ENCODE results near the gene CCSER1.

CCSER1 gene

DNA sequence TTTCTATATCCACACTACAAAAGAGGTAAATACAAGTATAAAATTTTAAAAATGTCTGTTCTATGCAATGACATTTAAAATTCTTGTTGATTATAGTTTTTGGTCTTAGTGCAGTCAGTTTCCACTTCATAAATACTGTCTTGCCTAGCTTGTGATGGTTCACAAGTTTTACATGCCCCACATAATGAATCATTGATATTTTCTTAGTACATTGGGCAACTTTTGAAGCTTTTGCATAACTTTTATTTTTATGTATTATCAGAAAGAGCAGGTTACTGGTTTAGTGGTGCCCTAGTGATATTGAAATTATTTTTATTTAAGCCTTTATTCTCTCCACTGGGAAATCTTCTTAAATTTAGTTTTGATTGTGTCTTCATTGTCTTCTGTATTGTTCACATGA is 388.0 kb downstream of the CCSER1 start:
- TF ChIP-seq, protein P1, sequence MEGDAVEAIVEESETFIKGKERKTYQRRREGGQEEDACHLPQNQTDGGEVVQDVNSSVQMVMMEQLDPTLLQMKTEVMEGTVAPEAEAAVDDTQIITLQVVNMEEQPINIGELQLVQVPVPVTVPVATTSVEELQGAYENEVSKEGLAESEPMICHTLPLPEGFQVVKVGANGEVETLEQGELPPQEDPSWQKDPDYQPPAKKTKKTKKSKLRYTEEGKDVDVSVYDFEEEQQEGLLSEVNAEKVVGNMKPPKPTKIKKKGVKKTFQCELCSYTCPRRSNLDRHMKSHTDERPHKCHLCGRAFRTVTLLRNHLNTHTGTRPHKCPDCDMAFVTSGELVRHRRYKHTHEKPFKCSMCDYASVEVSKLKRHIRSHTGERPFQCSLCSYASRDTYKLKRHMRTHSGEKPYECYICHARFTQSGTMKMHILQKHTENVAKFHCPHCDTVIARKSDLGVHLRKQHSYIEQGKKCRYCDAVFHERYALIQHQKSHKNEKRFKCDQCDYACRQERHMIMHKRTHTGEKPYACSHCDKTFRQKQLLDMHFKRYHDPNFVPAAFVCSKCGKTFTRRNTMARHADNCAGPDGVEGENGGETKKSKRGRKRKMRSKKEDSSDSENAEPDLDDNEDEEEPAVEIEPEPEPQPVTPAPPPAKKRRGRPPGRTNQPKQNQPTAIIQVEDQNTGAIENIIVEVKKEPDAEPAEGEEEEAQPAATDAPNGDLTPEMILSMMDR (IDR thresholded peaks at IDR 0.05; ENCODE audit: control insufficient read depth, insufficient read depth, low read depth, low read length, missing control alignments), result no peak
- no peak for DNase-seq (ENCODE audit: low read depth)
- no peak overlapping the region for H3K4me3 ChIP-seq (ENCODE audit: control insufficient read depth, low read depth, low read length)

DNA sequence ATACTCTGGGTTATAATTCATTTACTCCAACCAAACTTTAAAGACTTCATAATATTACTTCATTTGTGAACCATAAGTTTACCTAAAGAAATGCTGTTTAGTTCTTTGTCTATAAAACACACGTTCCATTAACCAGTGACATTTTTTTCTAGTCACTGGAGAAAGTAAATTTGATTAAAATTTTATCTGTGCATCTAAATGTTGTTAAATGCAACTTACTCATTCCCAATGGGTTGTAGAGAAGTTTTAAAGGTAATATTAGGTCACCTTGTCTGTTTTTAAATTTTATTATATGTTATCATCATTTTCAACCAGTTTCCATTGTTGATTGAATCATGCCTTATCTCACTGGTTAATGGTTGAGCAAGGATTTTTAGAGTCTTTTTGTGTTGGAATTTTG is 401.4 kb downstream of the CCSER1 start:
- TF ChIP-seq, protein P1 (IDR thresholded peaks at IDR 0.05; ENCODE audit: control insufficient read depth, insufficient read depth, low read depth, low read length, missing control alignments), result no peak
- no peak for DNase-seq (ENCODE audit: low read depth)
- no peak overlapping the region for H3K4me3 ChIP-seq (ENCODE audit: control insufficient read depth, low read depth, low read length)

DNA sequence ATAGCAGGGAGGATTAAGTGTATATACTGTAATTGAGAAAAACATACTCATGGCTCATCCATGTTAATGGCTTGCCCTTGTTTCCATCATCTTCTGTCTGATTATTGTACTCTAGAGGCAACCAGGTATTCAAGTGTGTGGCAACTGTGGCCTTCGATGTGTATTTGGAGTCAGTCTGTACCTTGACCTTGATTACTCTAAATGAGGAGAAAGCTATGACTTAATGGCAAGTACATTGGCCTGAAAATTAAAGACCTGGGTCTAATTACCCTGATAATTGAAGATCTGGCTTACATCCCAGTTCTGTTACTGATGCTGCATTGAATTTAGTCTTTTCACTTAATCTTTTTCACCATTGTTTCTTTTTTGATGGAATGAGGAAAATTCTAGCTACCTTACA is 409.2 kb downstream of the CCSER1 start:
- no peak overlapping the region for H3K4me3 ChIP-seq (ENCODE audit: control insufficient read depth, low read depth, low read length)
- TF ChIP-seq, protein P1 (IDR thresholded peaks at IDR 0.05; ENCODE audit: control insufficient read depth, insufficient read depth, low read depth, low read length, missing control alignments), result no peak
- no peak for DNase-seq (ENCODE audit: low read depth)

DNA sequence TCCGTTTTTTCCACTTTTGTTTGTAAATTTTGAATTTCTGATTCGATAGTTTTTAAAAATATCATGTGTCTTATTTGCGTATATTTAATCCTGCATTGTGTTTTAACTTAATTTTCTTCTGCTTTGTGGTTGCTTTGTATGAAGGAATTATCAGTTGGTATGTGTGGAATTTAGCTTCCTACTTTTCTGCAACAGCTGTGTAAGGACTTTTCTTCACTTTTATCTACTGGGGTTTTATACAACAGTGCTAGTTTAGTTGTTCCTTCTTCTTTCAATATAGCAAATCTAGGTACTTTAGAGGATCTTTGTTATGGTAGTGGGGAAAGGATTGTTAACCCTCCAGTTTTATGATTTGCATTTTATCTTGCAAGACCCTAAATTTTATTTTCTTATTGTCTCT is 410.3 kb downstream of the CCSER1 start:
- no peak overlapping the region for H3K4me3 ChIP-seq (ENCODE audit: control insufficient read depth, low read depth, low read length)
- DNase-seq (ENCODE audit: low read depth), result no peak
- TF ChIP-seq, protein P1 (IDR thresholded peaks at IDR 0.05; ENCODE audit: control insufficient read depth, insufficient read depth, low read depth, low read length, missing control alignments), result no peak

DNA sequence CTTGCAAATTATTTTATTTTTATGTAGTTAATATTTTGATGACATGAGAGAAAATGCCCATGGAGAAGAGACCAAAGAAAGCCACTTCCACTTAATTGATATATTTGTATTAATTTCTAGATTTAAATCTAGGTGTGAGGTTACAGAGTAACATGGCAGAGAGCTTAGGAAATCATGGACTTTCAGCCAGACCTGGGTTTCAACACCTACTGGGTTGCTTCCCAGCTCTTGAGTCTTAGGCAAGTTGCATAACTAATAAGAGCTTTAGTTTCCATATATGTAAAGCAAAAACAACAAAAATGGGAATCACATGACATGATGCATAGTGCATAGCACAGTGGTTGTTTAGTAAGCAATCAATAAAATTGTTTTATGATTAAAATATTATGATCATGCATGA is 413.3 kb downstream of the CCSER1 start:
- DNase-seq (ENCODE audit: low read depth), result no peak
- no peak overlapping the region for H3K4me3 ChIP-seq (ENCODE audit: control insufficient read depth, low read depth, low read length)
- TF ChIP-seq, protein P1 (IDR thresholded peaks at IDR 0.05; ENCODE audit: control insufficient read depth, insufficient read depth, low read depth, low read length, missing control alignments), result no peak

DNA sequence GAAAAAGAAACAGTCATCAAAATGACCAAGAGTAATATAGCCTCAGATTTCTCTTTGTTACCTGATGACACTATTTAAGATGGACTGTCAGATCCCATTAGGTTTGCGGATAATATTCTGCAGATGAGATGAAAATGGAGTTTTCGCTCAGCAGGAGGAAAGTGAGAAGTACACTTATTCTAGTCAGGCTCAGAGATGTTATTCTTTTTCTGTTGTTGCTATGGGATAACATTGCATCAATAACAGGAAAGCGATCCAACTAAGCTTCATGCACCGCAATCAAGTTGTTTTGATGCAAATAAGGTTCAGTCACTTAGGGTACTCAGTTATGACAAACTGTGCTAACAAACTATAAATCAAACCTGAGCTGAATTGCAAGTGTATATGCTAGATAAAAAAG is 415.0 kb downstream of the CCSER1 start:
- TF ChIP-seq, protein P1 (IDR thresholded peaks at IDR 0.05; ENCODE audit: control insufficient read depth, insufficient read depth, low read depth, low read length, missing control alignments), result no peak
- H3K4me3 ChIP-seq (ENCODE audit: control insufficient read depth, low read depth, low read length), result no peak overlapping the region
- no peak for DNase-seq (ENCODE audit: low read depth)
